Mucosa of descending colon (tissue), 3 donors: ENCODE data around the gene TNRC6B. TPM values are rescaled to one million over a fixed set of nuclear protein-coding genes. Genes with fewer than 3 reads are reported as not detected.

Experiments
- ATAC-seq: fragments of 200-7000 bp; cut with Tn5 transposase; one replicate; pipeline ENCODE4 v1.9.1; 2020; ENCODE audit warnings: mild to moderate bottlenecking, moderate library complexity
- DNase-seq, 3 donors: peaks; one replicate each; pipeline ENCODE4 v3.0.0-alpha.2; 2020
- H3K36me3 ChIP-seq: fragments of 200-600 bp; one replicate; pipeline ENCODE4 v1.8.0; 2021; ENCODE audit warnings: low read depth, mild to moderate bottlenecking
- H3K4me1 ChIP-seq: fragments of 200-600 bp; one replicate; pipeline ENCODE4 v1.8.0; 2021; ENCODE audit warnings: low read depth, mild to moderate bottlenecking
- H3K4me3 ChIP-seq: fragments of 200-600 bp; one replicate; pipeline ENCODE4 v1.8.0; 2021; ENCODE audit warnings: mild to moderate bottlenecking
- H3K9me3 ChIP-seq: fragments of 200-600 bp; one replicate; pipeline ENCODE4 v1.8.0; 2021; ENCODE audit warnings: mild to moderate bottlenecking
- CTCF ChIP-seq: fragments of 200-600 bp; IDR thresholded peaks from one replicate; pipeline ENCODE4 v1.8.0; 2022; ENCODE audit warnings: antibody characterized with exemption, mild to moderate bottlenecking
- intact Hi-C, 2 donors: fragments of 100-400 bp; cut with DNase I in 1 of 2; cut with micrococcal nuclease in 1 of 2; formaldehyde crosslinking; loops; one replicate each; pipeline versions ENCODE4 v1.11.0 to v1.11.1; 2022; cut with DNase I, micrococcal nuclease
- total RNA-seq, 3 donors: library from RNA; stranded (reverse); fragmentation: NEBNext Ultra II Directional in 2 of 3; extraction: Animal tissue kit (Norgen Biotek cat#: 25700) in 2 of 3; gene quantifications; one replicate each; pipeline versions ENCODE4 v1.2.1 to v1.2.4, GENCODE V29; 2021 to 2023
- donor health status: DM: no; HTN: no; CAD: no; lungs with moderate emphysema.
- donor health status: DM: no; HTN: no; CAD: no.
- donor health status: DM: no; HTN: yes; CAD: no.

The TNRC6B gene
- total RNA-seq, 3 donors from 2014 or later: 58.6 to 72.9 (median 58.9) TPM

GRCh38 chr22:40335358-40335757, 157.6 kb downstream of the TNRC6B start:
- no peaks in the 10 kb centered on the region for H3K36me3 ChIP-seq
- H3K4me1 ChIP-seq: peaks cover 5% of the 10 kb centered on the region
- no peaks in the 10 kb centered on the region for H3K9me3 ChIP-seq
- intact Hi-C loops: no loop called here
- ATAC-seq (no peak), DNase-seq (no peak)
- no peak overlapping the region for H3K4me3 ChIP-seq
- TF ChIP-seq CTCF: no peak

GRCh38 chr22:40340044-40340443, 162.3 kb downstream of the TNRC6B start:
- TF ChIP-seq CTCF: no peak
- intact Hi-C loops: loop anchor here in 1 of 2 donors (10.0 kb wide), 2 partner anchors 295 to 805 kb away; partner anchors contain the start of gene RPS19BP1
- Histone ChIP-seq H3K9me3 (no peaks in the 10 kb centered on the region), H3K4me3 (no peak overlapping the region), H3K36me3 (no peaks in the 10 kb centered on the region), H3K4me1 (peaks cover 12% of the 10 kb centered on the region)
- ATAC-seq (peak; percentile 84), DNase-seq (peak in 2 of 3 donors; percentile 59 to 64)

GRCh38 chr22:40341604-40342003, 163.9 kb downstream of the TNRC6B start:
- Histone ChIP-seq H3K4me1 (peaks cover 17% of the 10 kb centered on the region), H3K4me3 (no peak overlapping the region), H3K9me3 (no peaks in the 10 kb centered on the region), H3K36me3 (no peaks in the 10 kb centered on the region)
- intact Hi-C loops: loop anchor here in 1 of 2 donors (10.0 kb wide), 2 partner anchors 297 to 807 kb away; partner anchors contain the start of gene RPS19BP1
- no peak for DNase-seq
- no peak for ATAC-seq
- no peak for TF ChIP-seq CTCF

- peaks cover 25% of the 10 kb centered on the region for H3K4me1 ChIP-seq
- no peak overlapping the region for H3K4me3 ChIP-seq
- intact Hi-C loops: loop anchor here in 1 of 2 donors (10.0 kb wide), 2 partner anchors 298 to 808 kb away; partner anchors contain the start of gene RPS19BP1
- no peaks in the 10 kb centered on the region for H3K9me3 ChIP-seq
- no peaks in the 10 kb centered on the region for H3K36me3 ChIP-seq
- TF ChIP-seq CTCF: no peak
- ATAC-seq (no peak), DNase-seq (no peak)
Measured at GRCh38 chr22:40342521-40342920, 164.8 kb downstream of the TNRC6B start.

GRCh38 chr22:40345271-40345670, 167.5 kb downstream of the TNRC6B start:
- DNase-seq (peak in 2 of 3 donors; percentile 31 to 57), ATAC-seq (peak; percentile 33)
- no peaks in the 10 kb centered on the region for H3K9me3 ChIP-seq
- no peaks in the 10 kb centered on the region for H3K36me3 ChIP-seq
- intact Hi-C loops: loop anchor here in 1 of 2 donors (10.0 kb wide), 2 partner anchors 300 to 810 kb away; partner anchors contain the start of gene RPS19BP1
- no peak overlapping the region for H3K4me3 ChIP-seq
- H3K4me1 ChIP-seq: peaks cover 29% of the 10 kb centered on the region
- no peak for TF ChIP-seq CTCF
